A172 (cell line): ENCODE measurements around the gene TRMT44. TPM values are rescaled to one million over a fixed set of nuclear protein-coding genes. Genes with fewer than 3 reads are reported as not detected.

ENCODE experiments used
- DNase-seq: peaks from one replicate; pipeline ENCODE4 v3.0.0-alpha.2; 2015; ENCODE audit warnings: low spot score
- total RNA-seq: library from RNA; depleted of rRNA; stranded (reverse); fragments of >200 nt; shearing (Covaris generic); gene quantifications from 2 replicates; pipeline ENCODE4 v1.2.3, GENCODE V29; 2014

TRMT44 gene
- total RNA-seq, 1 experiment from 2014 or later, result 8.4 TPM

- no peak for DNase-seq
Observed at GRCh38 chr4:8435656-8436121, 4.9 kb upstream of the TRMT44 start.

GRCh38 chr4:8437281-8437680 is 3.3 kb upstream of the TRMT44 start:
- no peak for DNase-seq

- no peak for DNase-seq
Observed at GRCh38 chr4:8438743-8439142, 1.8 kb upstream of the TRMT44 start.

GRCh38 chr4:8439168-8439567 is 1.4 kb upstream of the TRMT44 start:
- DNase-seq, result no peak

GRCh38 chr4:8439914-8440491 is 574 bp upstream of the TRMT44 start:
- DNase-seq, result no peak

GRCh38 chr4:8441499-8442091 is 1.0 kb downstream of the TRMT44 start:
- DNase-seq, result no peak

GRCh38 chr4:8442596-8443358 is 2.2 kb downstream of the TRMT44 start:
- no peak for DNase-seq

- no peak for DNase-seq
Observed at GRCh38 chr4:8443801-8444200, 3.2 kb downstream of the TRMT44 start.

GRCh38 chr4:8446122-8446521 is 5.5 kb downstream of the TRMT44 start:
- DNase-seq, result no peak

GRCh38 chr4:8451440-8452182 is 11.0 kb downstream of the TRMT44 start:
- no peak for DNase-seq

- DNase-seq, result no peak
Observed at GRCh38 chr4:8453957-8454356, 13.4 kb downstream of the TRMT44 start.

- no peak for DNase-seq
Observed at GRCh38 chr4:8457646-8458252, 17.2 kb downstream of the TRMT44 start.

GRCh38 chr4:8459867-8460445 is 19.4 kb downstream of the TRMT44 start:
- DNase-seq, result no peak

GRCh38 chr4:8461086-8461485 is 20.5 kb downstream of the TRMT44 start:
- no peak for DNase-seq

GRCh38 chr4:8461616-8462015 is 21.0 kb downstream of the TRMT44 start:
- DNase-seq, result no peak

GRCh38 chr4:8463811-8464210 is 23.2 kb downstream of the TRMT44 start:
- no peak for DNase-seq

GRCh38 chr4:8464381-8464780 is 23.8 kb downstream of the TRMT44 start:
- no peak for DNase-seq

GRCh38 chr4:8465615-8466611 is 25.3 kb downstream of the TRMT44 start:
- DNase-seq, result no peak

GRCh38 chr4:8467016-8467415 is 26.4 kb downstream of the TRMT44 start:
- no peak for DNase-seq
